ENCODE results near the gene NHS. TPM values are rescaled to one million over a fixed set of nuclear protein-coding genes. Genes with fewer than 3 reads are reported as not detected.

The NHS gene
- total and polyA plus RNA-seq, 5 donors = 0.61 to 1.7 (median 1.6) TPM

DNA sequence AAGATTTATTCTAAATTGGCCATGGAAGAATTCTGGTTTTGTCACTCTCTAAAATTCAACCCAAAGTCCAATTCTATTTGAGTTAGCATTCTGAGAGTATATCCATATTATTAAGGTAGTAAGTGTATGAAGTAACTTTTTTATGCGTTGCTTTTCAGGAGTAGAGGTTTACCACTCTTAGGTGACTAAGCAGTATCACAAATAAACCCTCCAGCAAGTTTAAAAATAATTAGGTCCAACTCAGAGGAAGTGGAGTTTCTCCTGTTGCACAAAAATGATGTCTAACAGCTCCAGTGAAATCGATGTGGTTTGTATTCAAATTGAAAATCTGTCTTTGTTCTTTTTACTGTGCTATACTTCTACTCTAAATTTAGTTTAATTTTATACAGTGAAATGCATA lies 368.9 kb downstream of the NHS start:
- H3K27ac ChIP-seq (ENCODE audit: low read length) = no peak overlapping the region
- no peak for ATAC-seq
- 61% methylated on average over 2 of the region's 2 CpGs for WGBS

DNA sequence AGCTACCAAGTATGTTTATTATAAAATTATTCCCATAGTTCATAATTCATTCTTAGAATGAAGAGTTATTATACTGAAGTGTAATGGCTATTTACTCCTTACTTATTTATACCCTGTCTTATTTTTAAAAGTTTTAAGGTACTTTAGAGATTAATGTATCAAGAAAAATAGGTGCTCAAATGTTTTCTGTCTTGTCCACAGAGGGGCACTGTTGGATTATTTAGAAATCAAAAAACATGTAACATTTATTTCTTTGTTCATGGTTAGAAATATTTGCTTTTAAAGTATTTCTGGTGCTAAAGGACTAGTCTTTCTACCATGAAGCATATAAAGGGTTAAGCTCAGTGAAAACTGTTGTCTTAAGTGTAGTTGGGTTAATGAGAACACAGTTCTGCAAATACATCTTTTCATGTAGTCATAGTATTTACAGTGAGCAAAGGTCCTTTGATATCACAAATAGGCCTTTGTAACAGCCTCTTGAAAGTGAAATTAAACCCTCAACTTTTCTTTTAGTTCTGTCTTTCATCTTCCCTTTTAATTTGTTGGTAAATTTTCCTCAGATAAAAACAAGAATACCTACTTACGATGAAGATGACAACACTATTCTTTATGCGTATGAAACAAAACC lies 370.0 kb downstream of the NHS start:
- DNase-seq = no peak
- intact Hi-C loops (cut with DNase I) = no loop called here
- no peaks in the 10 kb centered on the region for H3K27me3 ChIP-seq (ENCODE audit: control insufficient read depth, insufficient read depth)
- no peak for ATAC-seq
- no peaks in the 10 kb centered on the region for H3K4me1 ChIP-seq (ENCODE audit: control insufficient read depth, insufficient read depth, low read length)
- H3K4me3 ChIP-seq (ENCODE audit: low read length) = no peak overlapping the region
- WGBS = 87% methylated on average over 2 of the region's 2 CpGs
- no peak overlapping the region for H3K27ac ChIP-seq (ENCODE audit: low read length)
- no peaks in the 10 kb centered on the region for H3K9me3 ChIP-seq (ENCODE audit: control insufficient read depth, low read length)

More for the DNA sequence above, 368.9 kb downstream of the NHS start:
- Histone ChIP-seq H3K27me3 (ENCODE audit: control insufficient read depth, insufficient read depth) (no peaks in the 10 kb centered on the region), H3K4me1 (ENCODE audit: control insufficient read depth, insufficient read depth, low read length) (no peaks in the 10 kb centered on the region), H3K9me3 (ENCODE audit: control insufficient read depth, low read length) (no peaks in the 10 kb centered on the region), H3K4me3 (ENCODE audit: low read length) (no peak overlapping the region)
- intact Hi-C loops (cut with DNase I) = no loop called here
- DNase-seq = no peak

DNA sequence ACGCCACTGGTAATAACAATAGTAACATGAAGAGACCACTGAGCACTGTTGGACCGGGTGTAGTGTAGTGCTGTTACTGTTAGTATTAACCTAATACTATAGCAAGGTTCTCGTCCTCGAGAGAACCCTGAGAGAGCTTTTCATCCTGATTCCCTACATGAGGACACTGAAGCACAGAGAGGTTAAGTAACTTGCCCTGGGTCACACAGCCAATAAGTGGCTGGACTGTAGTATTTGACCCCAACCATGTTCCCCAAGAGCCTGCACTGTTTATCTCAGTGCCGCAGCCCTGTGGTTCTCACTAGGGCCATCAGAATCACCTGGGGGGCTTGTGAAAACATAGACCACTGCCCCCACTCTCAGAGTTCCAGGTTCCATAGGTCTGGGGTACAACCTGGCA lies 372.7 kb downstream of the NHS start:
- no peak overlapping the region for H3K27ac ChIP-seq (ENCODE audit: low read length)
- no peaks in the 10 kb centered on the region for H3K4me1 ChIP-seq (ENCODE audit: control insufficient read depth, insufficient read depth, low read length)
- H3K27me3 ChIP-seq (ENCODE audit: control insufficient read depth, insufficient read depth) = no peaks in the 10 kb centered on the region
- 90% methylated on average over 5 of the region's 5 CpGs for WGBS
- no peak overlapping the region for H3K4me3 ChIP-seq (ENCODE audit: low read length)
- ATAC-seq = no peak
- H3K9me3 ChIP-seq (ENCODE audit: control insufficient read depth, low read length) = no peaks in the 10 kb centered on the region
- intact Hi-C loops (cut with DNase I) = no loop called here
- no peak for DNase-seq

DNA sequence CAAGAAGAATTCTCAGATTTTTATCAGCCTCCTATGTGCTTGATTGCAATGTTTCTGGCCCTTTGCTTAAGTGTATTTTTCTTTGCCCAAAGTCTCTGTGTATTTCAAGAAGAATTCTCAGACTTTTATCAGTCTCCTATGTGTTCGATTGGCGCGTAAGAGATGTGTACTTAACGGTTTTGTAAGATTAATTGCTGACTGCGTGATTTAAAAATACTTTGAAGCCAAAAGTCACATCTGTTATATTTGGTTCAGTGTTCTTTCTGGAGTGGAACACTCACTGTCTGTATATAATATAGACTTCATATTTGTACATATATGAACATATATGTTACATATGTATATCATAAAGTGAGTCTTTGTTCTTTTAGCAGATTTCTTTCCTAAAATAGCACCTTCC lies 373.7 kb downstream of the NHS start:
- ATAC-seq (no peak), DNase-seq (no peak)
- H3K4me3 ChIP-seq (ENCODE audit: low read length) = no peak overlapping the region
- H3K27ac ChIP-seq (ENCODE audit: low read length) = no peak overlapping the region
- intact Hi-C loops (cut with DNase I) = no loop called here
- H3K4me1 ChIP-seq (ENCODE audit: control insufficient read depth, insufficient read depth, low read length) = no peaks in the 10 kb centered on the region
- H3K27me3 ChIP-seq (ENCODE audit: control insufficient read depth, insufficient read depth) = no peaks in the 10 kb centered on the region
- 61% methylated on average over 5 of the region's 5 CpGs for WGBS
- H3K9me3 ChIP-seq (ENCODE audit: control insufficient read depth, low read length) = no peaks in the 10 kb centered on the region

DNA sequence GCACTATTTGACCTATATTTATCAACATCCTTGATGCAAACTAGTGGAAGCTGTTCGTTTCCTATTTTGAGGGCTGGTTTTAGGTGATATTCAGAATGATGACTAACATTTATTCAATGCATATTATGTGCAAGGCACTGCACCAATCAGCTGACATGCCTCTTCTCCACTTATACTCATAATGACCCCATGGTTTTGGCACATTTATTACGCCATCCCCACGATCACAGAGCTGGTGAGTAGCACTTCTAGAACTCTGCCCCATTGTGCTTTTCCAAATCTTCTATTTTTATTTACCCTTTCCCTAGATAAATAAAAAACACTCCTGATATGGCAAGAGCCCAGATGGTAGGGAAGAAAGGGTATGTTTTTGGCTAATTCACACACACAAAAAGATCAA lies 375.4 kb downstream of the NHS start:
- Histone ChIP-seq H3K9me3 (ENCODE audit: control insufficient read depth, low read length) (no peaks in the 10 kb centered on the region), H3K4me1 (ENCODE audit: control insufficient read depth, insufficient read depth, low read length) (no peaks in the 10 kb centered on the region), H3K27ac (ENCODE audit: low read length) (no peak overlapping the region), H3K27me3 (ENCODE audit: control insufficient read depth, insufficient read depth) (no peaks in the 10 kb centered on the region), H3K4me3 (ENCODE audit: low read length) (no peak overlapping the region)
- intact Hi-C loops (cut with DNase I) = no loop called here
- DNase-seq (no peak), ATAC-seq (no peak)
- 67% methylated on average over 3 of the region's 3 CpGs for WGBS

DNA sequence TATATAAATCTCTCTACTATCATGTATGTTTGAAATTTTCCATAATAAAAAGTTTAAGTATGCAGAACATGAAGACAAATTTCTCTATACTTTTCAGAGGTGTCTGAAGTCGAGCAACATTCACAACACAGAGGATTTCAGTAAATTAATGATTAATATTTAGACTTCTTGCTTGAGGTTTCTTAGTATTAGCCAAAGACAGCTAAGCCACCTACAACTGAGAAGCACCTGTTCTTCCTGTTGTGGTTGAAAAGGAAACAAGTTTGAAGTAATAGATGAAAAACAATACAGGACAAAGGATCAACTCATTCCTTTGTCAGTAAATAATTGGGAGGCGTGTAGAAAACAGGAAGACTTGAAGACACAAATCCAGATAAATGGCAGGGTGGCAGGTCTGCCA lies 383.4 kb downstream of the NHS start:
- intact Hi-C loops (cut with DNase I) = no loop called here
- Histone ChIP-seq H3K27ac (ENCODE audit: low read length) (no peak overlapping the region), H3K4me3 (ENCODE audit: low read length) (no peak overlapping the region), H3K4me1 (ENCODE audit: control insufficient read depth, insufficient read depth, low read length) (no peaks in the 10 kb centered on the region), H3K27me3 (ENCODE audit: control insufficient read depth, insufficient read depth) (no peaks in the 10 kb centered on the region), H3K9me3 (ENCODE audit: control insufficient read depth, low read length) (no peaks in the 10 kb centered on the region)
- DNase-seq = no peak
- WGBS = 79% methylated on average over 2 of the region's 2 CpGs
- no peak for ATAC-seq

DNA sequence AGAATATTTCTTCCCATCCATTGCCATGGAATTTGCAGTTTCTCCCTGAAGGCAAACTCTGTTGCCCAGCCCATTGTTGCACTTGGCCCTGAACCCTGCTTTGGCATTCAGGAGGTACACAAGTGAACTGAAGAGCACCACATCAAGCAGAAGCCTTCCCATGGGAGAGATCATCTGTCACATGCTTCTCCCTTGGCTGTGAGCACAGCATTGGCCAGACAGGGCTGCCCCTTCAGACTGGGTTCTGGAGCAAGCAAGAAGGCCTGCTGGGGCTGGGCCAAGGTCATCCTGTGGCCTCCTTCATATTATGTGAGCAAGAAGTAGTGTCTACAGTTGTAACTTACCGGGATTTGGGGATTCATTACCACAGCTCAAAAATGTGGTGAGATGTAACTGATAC lies 385.0 kb downstream of the NHS start:
- H3K4me3 ChIP-seq (ENCODE audit: low read length) = no peak overlapping the region
- H3K9me3 ChIP-seq (ENCODE audit: control insufficient read depth, low read length) = no peaks in the 10 kb centered on the region
- ATAC-seq = no peak
- H3K27me3 ChIP-seq (ENCODE audit: control insufficient read depth, insufficient read depth) = no peaks in the 10 kb centered on the region
- no peak for DNase-seq
- 70% methylated on average over 1 of the region's 1 CpG for WGBS
- no peak overlapping the region for H3K27ac ChIP-seq (ENCODE audit: low read length)
- intact Hi-C loops (cut with DNase I) = no loop called here
- no peaks in the 10 kb centered on the region for H3K4me1 ChIP-seq (ENCODE audit: control insufficient read depth, insufficient read depth, low read length)

DNA sequence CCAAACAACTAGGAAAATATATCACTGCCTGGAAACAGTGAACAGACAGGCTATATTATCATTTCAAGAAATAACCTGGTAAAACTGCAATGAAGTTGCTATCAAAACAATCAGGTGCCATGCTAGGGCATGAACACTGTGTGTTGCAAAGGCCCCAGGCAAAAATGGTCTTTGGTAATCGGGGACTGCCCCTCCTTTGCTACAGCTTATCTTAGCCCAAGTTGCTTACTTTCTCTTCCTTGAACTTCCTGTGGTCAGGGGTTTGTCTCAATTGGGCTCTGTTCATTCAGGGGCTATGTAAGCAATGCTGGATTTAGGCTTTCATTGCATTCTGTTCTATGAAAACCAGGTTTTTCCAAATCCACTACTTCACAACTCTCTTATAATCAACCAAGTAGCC lies 392.7 kb downstream of the NHS start:
- intact Hi-C loops (cut with DNase I) = no loop called here
- 9% methylated on average over 1 of the region's 1 CpG for WGBS
- Histone ChIP-seq H3K27me3 (ENCODE audit: control insufficient read depth, insufficient read depth) (no peaks in the 10 kb centered on the region), H3K9me3 (ENCODE audit: control insufficient read depth, low read length) (no peaks in the 10 kb centered on the region), H3K4me1 (ENCODE audit: control insufficient read depth, insufficient read depth, low read length) (no peaks in the 10 kb centered on the region), H3K4me3 (ENCODE audit: low read length) (no peak overlapping the region), H3K27ac (ENCODE audit: low read length) (no peak overlapping the region)
- DNase-seq = no peak
- ATAC-seq = no peak

DNA sequence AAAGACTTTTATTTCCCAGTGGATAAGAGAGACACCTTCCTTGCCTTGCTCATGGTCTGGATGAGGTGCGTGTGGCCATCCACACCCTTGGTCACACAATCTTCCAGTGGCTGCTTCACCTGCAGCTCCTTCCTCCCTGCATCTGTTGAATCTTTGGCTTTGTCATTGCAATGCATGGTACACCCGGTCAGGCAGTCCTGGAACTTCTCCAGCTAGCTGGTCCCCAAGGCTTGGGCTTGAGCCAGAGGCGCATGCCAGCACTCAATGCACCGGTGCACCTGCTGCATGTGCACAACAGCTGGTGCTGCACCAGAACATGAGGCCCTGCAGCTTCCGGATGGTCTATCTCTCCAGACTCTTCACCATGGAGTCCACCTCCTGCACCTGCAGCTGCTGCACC lies 394.0 kb downstream of the NHS start:
- intact Hi-C loops (cut with DNase I) = no loop called here
- Histone ChIP-seq H3K9me3 (ENCODE audit: control insufficient read depth, low read length) (no peaks in the 10 kb centered on the region), H3K4me3 (ENCODE audit: low read length) (no peak overlapping the region), H3K4me1 (ENCODE audit: control insufficient read depth, insufficient read depth, low read length) (no peaks in the 10 kb centered on the region), H3K27ac (ENCODE audit: low read length) (no peak overlapping the region), H3K27me3 (ENCODE audit: control insufficient read depth, insufficient read depth) (no peaks in the 10 kb centered on the region)
- WGBS = 79% methylated on average over 5 of the region's 5 CpGs
- DNase-seq (no peak), ATAC-seq (no peak)

DNA sequence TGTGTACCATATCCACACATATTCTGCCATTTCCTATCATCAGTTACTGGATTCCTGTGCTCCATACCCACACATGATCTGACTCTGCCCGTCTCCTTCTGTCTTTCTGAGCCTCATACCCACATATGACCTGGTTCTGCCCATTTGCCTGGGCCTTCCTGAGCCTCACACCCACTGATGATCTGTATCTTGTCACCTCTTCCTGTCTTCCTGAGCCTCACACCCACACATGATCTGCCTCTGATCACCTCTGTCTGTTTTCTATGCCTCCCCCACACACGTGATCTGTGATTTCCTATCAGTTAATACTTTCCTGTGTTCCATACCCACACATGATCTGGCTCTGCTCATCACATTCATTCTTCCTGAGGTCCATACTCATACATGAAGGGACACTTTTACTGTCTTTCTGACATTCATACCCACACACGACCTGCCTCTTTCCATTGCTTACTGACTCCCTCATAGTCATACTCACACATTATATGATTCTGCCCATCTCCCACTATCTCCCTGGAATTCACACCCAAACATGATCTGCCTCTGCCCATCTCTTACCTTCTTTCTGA lies 394.8 kb downstream of the NHS start:
- H3K27ac ChIP-seq (ENCODE audit: low read length) = no peak overlapping the region
- WGBS = 62% methylated on average over 3 of the region's 3 CpGs
- no peak overlapping the region for H3K4me3 ChIP-seq (ENCODE audit: low read length)
- no peak for ATAC-seq
- no peaks in the 10 kb centered on the region for H3K27me3 ChIP-seq (ENCODE audit: control insufficient read depth, insufficient read depth)
- H3K4me1 ChIP-seq (ENCODE audit: control insufficient read depth, insufficient read depth, low read length) = no peaks in the 10 kb centered on the region
- H3K9me3 ChIP-seq (ENCODE audit: control insufficient read depth, low read length) = no peaks in the 10 kb centered on the region
- DNase-seq = no peak
- intact Hi-C loops (cut with DNase I) = no loop called here

DNA sequence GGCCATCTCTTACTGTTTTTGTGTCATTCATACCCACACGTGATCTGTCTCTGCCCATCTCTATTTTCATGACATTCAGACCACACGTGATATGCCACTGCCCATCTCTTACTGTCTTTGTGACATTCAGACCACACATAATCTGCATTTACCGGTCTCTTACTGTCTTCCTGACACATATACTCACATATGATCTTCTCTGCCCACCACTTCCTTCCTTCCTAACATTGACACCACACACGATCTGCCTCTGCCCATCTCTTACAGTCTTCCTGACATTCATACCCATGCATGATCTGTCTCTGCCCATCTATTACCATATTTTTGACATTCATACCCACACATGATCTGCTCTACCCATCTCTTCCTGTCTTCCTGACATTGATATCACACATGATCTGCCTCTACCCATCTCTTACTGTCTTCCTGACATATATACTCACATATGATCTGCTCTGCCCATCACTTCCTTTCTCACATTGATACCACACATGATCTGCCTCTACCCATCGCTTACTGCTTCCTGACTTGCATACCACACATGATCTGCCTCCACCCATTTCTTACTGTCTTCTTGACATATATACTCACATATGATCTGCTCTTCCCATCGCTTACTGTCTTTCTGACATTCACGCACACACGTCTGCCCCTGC lies 398.3 kb downstream of the NHS start:
- DNase-seq (no peak), ATAC-seq (no peak)
- 75% methylated on average over 8 of the region's 8 CpGs for WGBS
- Histone ChIP-seq H3K27ac (ENCODE audit: low read length) (no peak overlapping the region), H3K4me1 (ENCODE audit: control insufficient read depth, insufficient read depth, low read length) (no peaks in the 10 kb centered on the region), H3K27me3 (ENCODE audit: control insufficient read depth, insufficient read depth) (no peaks in the 10 kb centered on the region), H3K4me3 (ENCODE audit: low read length) (no peak overlapping the region), H3K9me3 (ENCODE audit: control insufficient read depth, low read length) (no peaks in the 10 kb centered on the region)
- intact Hi-C loops (cut with DNase I) = no loop called here
